Middle frontal gyrus (tissue), 1 donor: Measurements from ENCODE around the gene CLVS2.
A peak's percentile ranks its signal among the peaks of the same experiment; 100 is the strongest.

Experiments used
- DNase-seq: peaks from one replicate; pipeline ENCODE4 v3.0.0-alpha.2; 2015; ENCODE audit warnings: low spot score; ENCODE audit errors: extremely low spot score

The CLVS2 gene, protein sequence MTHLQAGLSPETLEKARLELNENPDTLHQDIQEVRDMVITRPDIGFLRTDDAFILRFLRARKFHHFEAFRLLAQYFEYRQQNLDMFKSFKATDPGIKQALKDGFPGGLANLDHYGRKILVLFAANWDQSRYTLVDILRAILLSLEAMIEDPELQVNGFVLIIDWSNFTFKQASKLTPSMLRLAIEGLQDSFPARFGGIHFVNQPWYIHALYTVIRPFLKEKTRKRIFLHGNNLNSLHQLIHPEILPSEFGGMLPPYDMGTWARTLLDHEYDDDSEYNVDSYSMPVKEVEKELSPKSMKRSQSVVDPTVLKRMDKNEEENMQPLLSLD

DNA sequence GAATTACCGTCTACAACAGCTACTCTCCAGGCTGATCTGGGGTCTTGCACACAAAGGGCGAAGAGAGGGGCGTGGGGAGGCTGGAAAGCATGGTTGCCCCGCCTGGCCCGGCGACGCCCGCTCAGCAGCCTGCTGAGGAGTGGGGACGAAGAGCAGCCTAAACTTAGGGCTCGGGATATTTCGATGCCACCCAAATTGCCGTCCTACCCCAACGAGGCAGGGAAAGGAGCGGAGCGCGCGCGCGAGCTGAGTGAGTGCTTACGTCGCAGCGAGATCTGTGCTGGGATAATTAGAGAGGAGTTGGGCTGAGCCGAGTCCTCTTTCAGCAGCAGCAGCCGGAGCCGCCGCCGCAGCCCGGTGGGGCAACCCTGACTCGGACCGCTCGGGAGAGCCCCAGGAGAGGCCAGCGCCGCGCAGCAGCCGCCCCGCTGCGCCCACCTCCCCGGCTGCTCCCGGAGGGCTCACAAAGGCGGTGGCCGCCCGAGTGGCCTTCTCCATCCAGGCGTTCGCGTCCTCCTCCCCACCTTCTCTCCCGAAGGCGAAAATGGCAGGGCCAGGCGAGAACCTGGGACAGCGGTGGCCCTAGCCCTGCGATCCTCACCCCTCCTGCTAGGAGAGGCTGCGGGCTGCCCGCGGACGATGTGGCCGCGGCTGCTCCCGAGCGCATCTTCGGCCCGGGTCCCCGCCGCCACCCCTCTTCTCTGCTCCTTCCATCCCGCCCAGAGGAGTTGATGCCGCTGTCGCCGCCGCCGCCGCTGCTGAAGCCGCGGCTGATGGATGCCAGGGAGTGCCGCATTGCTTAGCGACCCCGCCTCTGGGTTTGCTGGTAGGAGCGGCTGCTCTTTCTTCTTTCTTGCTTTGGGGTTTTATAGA lies at the start of gene CLVS2:
Gene CLVS2, plus strand, starts transcription at position 315 of the 873 bp plus-strand sequence. CDS start 1,543 bp downstream, outside the sequence.
- peak; percentile 52 for DNase-seq

DNA sequence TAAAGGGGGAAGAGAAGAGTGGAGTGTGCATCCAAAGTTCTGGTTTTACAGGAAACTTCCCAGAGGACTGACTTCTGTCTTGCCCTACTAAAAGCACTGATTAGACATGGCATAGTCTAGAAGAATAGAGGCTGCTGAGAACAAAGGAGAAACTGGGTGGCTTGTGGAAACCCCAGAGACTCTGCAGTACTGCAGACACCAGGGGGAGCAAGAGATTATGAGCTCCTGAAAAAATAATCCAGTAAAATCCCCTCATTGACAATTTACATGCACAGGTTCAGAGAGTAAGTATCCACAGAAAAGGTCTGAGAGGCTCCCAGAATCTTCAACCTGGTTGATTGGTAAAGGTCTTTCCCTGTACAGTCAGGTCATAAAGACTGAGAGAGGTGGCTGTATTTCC lies 48.7 kb upstream of the CLVS2 start:
- no peak for DNase-seq

DNA sequence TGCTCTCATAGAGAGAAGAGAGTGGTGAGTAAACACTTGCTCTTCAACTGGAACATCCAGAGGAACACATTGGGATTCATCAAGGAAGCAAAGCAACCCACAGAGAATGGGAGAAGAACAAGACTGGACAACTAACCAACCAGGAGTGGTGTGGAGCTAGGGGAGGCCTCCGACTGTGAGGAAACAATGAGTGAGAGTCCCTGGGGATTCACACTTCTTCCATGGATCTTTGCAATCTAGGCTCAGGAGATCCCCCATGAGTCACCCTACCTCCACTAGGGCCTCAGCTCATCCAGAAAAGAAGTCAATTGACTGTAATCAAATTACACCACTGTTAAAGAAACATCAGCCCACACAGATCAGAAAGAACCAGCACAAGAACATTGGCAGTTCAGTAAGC lies 42.3 kb upstream of the CLVS2 start:
- DNase-seq = no peak

DNA sequence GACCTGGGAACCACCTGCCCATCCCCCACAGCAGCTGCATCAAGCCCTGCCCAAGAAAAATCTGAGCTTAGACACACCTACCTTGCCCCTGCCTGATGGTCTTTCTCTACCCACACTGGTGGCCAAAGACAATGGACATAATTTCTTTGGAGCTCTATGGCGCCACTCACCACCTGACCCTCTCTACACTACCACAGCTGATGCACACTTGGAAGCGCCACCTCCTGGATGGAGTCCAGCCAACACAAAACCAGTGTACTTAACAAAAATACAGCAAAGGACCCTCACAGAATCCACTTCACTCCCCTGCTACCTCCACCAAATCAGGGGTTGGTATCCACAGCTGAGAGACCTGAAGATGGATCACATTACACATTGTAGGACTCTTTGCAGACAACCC lies 39.7 kb upstream of the CLVS2 start:
- DNase-seq = no peak

DNA sequence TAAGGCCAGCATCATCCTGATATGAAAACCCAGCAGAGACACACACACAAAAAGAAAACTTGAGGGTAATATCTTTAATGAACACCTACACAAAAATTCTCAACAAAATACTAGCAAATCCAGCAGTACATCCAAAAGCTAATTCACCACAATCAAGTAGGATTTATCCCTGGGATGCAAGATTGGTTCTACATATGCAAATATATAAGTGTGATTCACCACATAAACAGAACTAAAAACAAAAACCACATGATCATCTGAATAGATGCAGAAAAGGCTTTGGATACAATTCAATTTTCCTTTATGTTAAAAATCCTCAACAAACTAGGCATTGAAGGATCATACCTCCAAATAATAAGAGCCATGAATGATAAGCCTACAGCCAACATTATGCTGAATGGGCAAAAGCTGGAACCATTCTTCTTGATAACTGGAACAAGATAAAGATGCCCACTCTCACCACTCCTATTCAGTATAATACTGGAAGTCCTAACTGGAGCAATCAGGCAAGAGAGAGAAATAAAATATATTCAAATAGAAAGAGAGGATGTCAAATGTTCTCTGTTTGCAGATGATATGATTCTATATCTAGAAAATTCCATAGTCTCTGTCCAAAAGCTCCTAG lies 33.9 kb upstream of the CLVS2 start:
- DNase-seq = no peak

DNA sequence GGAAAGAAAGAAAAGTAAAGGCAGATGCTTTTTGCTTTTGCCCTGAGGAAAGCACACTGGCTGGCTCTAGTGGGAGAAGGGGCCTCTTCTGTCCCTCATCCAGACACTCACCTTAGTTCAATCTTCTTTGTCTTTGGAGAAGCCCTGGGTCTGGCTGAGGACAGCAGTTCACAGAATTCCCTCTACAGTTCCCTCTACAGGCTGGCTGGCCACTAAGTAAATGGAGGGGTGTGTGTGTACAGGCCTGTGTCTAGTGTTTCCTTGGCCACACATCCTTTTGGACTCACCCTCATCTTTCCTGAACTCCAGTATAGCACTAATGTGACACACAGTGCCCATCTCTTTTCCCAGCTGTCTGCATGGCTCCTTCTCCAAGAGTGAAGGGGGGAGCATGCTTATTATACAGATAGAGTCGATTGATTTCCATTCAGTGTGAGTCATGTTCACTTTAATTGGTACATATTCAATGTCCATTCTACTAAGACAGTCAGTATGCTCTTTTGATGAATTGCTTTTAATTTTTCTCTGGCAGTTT lies 26.0 kb upstream of the CLVS2 start:
- DNase-seq = no peak

DNA sequence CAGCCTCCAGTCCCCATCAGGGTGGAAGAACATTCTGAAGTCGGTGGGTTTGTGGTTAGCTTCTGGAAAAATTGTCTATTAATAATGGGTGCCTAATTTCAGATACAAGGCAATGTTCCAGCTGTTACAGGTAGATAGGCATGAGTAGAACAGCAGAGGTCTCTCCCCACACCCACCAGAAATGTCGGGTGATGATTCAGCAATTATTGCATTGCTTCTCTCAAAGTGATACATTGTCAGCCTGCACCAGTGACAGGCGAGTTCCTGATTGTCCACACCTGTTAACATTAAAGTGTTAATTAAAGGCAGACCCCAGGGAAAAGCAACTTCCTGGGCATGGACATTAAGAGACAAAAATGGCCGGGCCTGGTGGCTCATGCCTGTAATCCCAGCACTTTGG lies 18.9 kb upstream of the CLVS2 start:
- no peak for DNase-seq

DNA sequence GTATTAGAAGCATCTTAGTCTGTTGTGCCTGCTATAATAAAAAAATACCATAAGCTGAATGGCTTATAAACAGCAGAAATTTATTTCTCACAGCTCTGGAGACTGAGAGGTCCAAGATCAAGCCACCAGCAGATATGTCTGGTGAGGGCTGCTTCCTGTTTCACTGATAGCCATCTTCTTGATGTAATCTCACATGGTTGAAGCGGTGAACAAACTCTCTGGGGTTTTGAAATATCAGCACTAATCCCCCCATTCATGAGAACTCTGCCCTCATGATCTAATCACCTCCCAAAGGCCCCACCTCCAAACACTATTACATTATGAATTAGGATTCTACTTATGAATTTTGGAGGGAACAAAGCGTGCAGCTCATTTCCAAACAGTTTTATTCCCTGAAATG lies 11.6 kb upstream of the CLVS2 start:
- DNase-seq = no peak

DNA sequence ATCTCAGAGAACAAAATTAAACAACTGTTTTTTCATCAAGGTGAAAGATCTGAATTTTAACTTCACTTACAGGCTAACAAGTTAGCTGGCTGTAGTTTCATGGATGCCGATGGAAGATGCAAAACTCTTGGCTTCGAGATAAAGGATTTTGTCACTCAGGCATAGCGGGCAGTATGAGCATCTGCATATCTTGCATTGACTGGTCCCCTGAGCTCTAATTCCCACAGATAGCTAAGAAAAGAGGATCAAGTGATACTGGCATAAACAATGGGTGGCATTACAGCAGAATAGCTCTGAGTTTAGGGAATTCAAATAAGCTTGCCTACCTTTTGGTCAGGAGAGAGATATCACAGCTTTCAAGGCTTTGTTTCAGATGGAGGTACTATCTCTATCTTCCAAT lies 1.8 kb upstream of the CLVS2 start:
- DNase-seq = no peak

DNA sequence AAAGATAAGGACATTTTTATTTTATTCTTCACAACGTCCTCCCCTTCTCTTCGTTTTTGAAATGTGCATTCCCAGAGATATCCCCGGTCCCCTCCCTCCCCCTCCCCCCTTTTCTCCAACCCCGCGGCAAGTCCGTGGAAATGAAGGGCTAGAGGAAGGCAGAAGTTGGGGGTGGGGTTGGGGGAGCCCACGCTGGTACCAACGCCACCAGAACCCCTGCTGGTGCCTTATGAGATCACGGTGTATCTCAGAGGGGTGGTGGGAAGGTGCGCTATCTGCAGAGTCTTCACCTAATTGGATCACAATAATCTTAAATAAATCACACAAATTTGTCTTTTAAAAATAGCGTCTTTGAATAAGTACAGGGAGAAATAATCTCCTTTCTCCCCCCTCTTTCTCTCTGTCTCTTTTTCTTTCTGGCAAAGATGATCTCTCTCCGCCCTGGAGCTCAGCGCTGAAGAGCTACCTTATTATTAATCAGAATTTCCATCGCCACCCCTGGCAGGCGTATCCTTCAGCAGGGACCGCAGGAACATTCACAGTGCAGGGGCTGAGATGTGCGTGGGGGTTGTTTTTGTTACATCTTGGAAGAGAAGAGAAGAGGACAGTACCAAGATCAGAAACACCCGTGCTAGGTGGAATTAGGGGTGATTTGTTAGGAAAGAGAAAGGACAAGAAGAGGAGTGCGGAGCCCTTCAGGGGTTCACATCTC lies 915 bp downstream of the CLVS2 start:
- DNase-seq = no peak

DNA sequence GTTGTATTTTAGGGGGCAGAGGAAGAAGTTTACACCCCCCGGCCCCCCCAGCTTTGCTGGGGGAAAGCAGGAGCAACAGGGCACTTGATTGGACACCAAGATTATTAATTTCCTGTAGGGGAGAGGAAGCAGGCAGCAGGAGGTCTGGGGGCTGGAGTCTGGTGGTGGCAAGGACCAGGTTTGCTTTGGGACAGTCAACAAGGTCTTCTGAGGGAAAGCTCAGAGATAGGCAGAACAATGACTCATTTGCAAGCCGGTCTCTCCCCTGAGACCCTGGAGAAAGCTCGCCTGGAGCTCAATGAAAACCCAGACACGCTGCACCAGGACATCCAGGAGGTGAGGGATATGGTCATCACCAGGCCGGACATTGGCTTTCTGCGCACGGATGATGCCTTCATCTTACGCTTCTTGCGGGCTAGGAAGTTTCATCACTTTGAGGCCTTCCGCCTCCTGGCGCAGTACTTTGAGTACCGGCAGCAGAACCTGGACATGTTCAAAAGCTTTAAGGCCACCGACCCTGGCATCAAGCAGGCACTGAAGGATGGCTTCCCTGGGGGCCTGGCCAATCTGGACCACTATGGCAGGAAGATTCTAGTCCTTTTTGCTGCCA lies 1.6 kb downstream of the CLVS2 start:
- no peak for DNase-seq

DNA sequence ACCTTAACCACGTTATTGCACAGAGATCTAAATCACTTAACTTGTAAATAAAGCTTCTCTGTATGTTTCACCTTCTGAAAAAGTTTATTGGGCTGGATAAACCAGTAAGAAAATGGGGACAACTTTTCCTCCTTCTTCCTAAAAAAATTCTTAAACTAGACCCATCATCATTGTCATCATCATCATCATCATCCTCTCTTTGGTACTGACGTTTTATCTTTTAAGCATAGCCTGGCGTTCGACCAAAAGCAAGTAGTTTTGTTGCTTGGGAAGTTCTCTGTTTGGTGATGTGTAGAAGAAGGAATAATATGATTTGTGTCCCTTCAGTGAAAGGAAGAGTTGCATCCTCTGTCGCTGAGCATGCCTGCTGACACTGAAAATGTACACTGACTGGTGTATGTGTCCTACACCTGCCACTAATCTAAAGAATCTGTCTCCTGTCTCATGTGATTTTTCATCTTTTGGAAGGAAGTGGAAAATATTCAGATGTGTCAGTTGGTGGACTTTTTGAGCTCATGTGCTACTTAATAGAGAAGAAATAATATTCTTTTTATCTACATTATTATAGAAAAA lies 2.5 kb downstream of the CLVS2 start:
- no peak for DNase-seq

DNA sequence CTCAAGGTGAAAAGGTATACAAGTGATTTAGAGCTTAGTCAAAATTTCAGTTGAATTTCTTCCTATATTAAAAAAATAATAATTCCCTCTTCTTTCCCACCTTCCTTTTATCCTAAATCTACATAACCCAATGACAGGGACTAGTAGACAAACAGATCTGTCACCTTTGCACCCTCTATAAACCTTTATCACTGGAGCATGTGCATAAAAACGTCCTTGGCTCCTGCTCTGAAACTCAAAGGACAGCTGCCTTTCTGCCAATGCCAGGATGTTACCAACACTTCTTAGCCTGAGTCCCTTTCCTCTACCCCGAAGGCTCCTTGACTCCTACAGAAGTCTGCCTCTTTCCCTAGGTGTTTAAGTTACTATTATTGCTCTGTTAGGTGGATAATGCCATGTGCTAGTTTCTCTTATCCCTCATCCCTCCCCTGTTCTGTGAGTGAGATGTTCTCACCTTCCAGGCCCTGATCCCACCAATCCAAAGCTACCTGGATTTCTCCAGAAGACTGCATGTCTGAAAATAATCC lies 4.3 kb downstream of the CLVS2 start:
- no peak for DNase-seq

DNA sequence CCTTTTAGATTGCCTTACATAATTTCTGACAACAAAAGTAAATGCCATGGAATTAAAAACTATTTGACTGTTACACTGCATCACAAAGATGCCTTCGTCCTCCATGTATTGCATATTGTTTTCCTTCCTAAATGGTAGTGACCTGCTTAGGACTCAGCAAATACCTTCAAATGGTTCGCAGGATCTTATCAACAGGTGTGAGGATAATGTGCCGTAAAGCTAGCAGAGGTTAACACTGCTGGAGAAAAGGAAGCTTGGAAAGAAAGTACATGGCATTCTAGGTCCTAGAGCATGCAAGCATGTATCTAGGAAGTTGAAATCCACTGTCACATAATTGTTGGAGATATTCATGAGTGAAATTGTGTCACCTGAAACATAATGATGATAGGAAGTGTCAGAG lies 5.5 kb downstream of the CLVS2 start:
- DNase-seq = no peak

DNA sequence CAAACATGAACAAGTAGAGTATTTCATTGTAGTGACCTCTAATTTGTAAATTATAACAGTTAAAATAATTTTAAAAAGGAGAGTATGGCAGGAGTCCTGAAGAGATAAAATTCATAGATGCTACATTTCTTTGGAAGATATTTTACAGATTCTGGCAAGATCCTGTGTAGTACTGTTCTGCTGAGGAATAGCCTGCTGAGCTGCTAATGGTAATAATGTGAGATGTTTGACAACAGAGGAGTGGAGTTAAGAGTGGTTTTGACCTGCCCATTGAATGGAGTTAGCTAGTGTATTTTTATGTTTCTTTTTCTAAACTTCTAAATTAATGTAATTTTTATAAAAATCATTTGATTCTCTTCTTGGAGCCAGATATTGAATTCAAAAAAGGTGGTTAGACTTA lies 11.8 kb downstream of the CLVS2 start:
- DNase-seq = no peak

DNA sequence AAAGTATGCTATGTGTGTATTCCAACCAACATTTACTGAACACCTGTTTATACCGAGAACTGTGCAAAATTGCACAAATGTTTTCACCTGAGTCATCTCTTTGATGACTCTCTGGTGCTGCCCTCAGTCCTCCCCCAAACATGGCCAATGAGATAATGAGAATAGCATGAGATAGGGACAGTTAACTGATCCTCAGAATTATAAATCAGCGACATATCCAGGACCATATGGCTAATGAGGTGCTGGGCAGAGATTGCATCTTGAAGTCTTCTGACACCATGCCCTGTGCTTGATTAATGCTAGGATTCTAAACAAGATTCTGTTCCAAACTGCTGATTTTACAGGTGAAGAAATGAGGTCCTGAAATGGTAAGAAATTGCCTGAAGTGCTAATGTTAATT lies 13.0 kb downstream of the CLVS2 start:
- DNase-seq = no peak

DNA sequence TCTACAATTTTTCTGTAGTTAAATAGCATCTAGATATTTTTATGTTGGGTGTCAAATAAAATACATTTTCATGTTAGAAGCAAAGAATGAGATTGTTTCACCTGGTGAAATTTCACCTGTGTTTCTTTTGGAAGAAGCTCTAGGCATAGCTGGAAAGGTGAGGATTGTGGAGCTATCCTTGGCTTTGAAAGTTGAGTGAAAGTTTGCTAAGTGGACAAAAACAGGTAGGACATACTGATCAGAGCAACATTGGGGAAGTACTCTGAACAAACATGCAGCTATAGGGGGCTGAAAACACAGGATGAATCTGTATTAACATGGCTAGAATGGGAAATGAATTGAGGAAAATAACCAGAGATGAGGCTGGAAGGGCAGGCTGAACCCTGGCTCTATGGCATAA lies 18.8 kb downstream of the CLVS2 start:
- no peak for DNase-seq

DNA sequence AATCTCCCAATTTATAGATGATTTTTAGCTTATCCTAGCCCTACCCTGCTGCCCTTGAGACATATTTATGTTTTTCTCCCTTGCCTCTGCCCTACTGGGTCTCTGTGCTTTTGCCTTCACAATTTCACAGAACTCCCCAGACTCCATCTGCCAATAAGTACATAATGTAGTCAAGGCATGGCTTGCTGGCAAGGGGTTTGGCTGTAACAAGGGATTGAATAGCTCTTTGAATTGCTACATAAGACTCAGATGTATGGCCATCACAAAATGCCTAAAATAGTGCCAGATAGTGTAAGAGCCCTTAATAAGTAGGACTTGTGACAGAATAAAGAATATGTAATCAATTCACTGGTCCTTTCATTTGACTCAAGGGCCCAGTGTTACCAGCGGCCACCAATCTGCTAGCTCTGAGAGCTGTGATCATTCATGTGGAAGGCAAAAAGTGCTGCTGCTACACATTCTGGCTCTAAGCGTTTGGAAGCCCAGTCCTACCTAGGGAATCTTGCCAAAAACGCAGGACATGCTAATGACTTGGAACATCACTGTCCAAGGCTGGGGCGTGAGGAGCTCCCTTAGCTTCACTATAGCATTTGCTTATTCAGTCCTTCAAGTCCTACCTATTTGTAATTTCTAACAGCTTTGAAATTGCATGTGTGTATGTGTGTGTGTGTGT lies 20.5 kb downstream of the CLVS2 start:
- no peak for DNase-seq

DNA sequence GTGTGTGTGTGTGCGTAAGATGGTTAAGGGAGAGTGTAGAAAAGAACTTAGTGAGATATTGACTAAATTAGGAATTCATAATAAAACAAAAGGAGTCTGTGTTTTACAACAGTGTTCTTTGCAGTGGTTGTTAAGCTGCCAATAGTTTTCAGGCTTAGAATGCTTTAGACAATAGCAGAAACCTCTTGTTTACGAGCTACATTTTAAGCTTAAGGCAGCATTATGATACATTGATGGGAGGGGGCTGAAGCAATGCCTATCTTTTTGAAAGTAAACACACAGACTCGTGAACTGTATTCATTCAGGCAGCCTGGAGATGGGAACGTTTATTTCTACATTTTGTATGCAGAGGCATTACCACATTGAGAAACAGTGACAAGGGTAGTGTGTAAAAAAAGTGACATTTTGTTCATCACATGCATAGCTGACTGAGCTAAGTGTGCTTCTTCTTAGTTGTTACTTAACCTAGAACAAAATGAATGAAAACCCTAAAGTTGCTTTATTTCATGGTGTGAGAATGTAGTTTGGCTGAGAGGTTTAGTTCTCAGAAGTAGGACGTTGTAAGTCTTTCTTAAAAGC lies 21.2 kb downstream of the CLVS2 start:
- DNase-seq = no peak
